Choroid plexus epithelial cell (primary cell): ENCODE data around the gene STAU1.

Experiments
- DNase-seq: peaks from one replicate; pipeline ENCODE4 v3.0.0-alpha.2; 2010; ENCODE audit warnings: low read depth
- H3K4me3 ChIP-seq: 2 replicates; pipeline ENCODE4 v1.5.1; 2011; ENCODE audit warnings: low read depth, mild to moderate bottlenecking, control low read depth, low read length, moderate library complexity
- TF ChIP-seq, protein P1 (sequence below): conservative IDR thresholded peaks from 2 replicates; pipeline ENCODE4 v1.5.1; 2011; ENCODE audit warnings: low read depth, mild to moderate bottlenecking, control low read depth, inconsistent platforms, low read length, moderate library complexity

The STAU1 gene

DNA sequence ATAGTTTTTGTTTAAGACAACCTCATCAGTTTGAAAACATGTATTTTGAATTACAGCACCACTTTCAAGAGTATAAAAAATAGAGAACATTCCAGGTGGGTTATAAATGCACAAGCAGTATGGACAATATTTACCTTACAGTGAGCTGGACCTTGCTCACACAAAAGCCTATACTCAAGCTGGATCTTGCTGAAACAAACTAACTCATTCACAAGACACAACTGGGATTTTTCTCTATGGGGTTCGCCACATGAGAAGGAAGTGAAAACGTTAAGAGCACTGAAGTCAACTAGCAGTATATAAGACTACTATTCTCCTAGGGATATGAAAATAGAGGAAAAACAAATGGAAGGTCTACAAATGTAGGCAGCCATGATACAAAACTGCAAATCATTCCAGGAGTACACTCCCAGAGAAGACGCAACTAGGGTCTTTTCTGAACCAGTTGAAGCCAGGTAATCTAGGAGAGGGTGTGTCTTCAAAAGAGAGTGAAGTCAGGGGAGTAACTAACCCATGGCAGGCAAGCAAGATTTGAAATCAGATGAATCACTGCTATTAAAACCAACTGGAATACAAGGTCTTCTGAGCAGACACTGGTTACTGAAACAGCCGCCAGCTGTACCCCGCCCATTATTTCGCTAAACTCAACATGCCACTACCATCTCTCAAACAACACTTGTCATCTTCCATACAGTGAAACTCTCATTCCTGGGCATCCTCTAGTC, 26.5 kb downstream of the STAU1 start:
- TF ChIP-seq, protein P1, sequence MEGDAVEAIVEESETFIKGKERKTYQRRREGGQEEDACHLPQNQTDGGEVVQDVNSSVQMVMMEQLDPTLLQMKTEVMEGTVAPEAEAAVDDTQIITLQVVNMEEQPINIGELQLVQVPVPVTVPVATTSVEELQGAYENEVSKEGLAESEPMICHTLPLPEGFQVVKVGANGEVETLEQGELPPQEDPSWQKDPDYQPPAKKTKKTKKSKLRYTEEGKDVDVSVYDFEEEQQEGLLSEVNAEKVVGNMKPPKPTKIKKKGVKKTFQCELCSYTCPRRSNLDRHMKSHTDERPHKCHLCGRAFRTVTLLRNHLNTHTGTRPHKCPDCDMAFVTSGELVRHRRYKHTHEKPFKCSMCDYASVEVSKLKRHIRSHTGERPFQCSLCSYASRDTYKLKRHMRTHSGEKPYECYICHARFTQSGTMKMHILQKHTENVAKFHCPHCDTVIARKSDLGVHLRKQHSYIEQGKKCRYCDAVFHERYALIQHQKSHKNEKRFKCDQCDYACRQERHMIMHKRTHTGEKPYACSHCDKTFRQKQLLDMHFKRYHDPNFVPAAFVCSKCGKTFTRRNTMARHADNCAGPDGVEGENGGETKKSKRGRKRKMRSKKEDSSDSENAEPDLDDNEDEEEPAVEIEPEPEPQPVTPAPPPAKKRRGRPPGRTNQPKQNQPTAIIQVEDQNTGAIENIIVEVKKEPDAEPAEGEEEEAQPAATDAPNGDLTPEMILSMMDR: no peak
- H3K4me3 ChIP-seq: no peak overlapping the region
- DNase-seq: no peak

DNA sequence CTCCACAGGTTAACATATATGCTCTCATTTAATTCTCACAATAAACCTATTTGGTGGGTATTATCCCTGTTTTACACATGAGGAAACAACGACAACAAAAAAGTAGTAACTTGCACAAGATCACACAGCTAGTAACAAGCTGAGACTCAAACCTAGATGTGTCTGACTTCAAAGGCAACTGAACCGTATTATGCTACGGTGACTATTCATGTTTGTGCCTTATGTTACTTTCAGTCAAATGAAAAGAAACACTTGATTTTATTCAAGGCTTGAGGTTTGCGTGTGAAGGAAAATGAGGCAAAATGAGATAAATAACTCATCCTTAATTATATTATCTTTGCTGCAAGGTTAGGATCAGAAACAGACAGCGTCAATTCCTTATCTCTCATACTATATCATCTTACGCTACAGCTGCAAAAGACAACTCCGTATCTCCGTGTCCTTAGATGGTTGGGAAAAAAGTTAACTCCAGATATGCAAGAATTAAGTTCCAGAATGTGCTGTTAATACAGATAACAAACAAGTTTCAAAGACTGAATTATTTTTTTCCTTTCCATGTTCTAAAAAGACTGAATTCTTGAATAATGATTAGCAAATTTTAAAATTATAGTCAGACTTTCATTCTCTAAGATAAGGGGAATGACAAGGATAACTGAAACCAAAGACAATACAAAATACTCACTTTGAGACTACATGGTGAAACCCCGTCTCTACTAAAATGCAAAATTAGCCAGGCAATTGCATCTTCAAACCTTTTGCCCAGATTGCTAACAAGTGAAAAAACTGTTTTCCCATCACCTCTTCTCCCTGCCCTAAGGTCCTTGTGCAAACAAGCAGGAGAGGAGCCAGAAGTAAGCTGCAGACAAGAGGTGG, 27.8 kb downstream of the STAU1 start:
- no peak overlapping the region for H3K4me3 ChIP-seq
- TF ChIP-seq, protein P1: no peak
- no peak for DNase-seq

DNA sequence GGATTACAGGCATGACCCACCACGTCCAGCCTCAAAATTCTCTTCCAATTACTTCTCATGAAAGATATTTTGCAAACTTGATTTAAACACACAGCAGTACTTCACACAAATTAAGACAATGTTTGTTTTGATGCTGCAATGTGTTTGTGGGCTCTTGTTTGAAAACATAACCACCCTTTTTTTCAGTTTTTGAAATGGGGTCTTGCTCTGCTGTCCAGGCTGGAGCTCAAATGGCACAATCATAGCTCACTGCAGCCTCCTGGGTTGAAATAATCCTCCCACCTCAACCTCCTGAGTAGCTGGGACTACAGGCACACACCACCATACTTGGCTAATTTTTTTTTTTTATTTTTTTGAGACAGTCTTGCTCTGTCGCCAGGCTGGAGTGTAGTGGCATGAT, 31.0 kb downstream of the STAU1 start:
- TF ChIP-seq, protein P1: no peak
- H3K4me3 ChIP-seq: no peak overlapping the region
- no peak for DNase-seq

DNA sequence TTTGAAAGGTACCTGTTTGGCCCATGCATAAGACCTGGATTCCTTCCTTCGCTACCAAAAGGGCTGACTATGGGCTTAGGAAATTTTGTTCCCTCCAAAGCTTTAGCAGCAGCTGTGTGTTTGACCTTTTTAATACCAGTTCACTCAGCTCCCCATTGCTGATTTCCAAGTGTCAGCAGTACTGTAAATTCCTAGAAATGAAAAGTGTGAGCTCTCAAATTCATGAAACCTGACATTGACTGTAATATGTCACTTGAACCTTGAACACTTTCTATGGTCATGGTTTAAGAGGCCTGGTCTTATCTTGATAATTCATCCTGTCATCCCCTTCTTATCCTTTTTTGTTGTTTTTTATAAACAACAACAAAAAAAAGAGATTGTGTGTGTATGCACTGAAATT, 31.7 kb downstream of the STAU1 start:
- no peak overlapping the region for H3K4me3 ChIP-seq
- TF ChIP-seq, protein P1: no peak

DNA sequence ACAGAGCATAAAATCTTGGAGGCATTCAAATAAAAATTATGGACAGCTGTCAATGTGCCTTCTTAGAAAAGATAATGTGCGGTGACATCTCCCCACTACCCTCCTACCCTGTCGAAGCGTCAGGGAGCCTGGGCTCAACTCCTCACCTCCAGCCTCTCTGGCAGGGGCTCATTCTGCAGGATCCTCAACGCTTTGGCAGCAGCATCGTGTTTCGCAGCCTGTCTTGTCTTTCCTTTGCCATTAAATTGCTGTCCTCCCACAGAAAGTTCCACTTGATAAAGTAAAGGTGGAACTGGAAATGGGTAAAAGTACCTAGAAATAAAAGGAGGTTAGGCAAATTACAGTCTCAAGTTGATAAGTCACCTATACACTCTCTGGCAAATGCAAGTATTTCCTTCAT, 36.7 kb downstream of the STAU1 start:
- DNase-seq: no peak
- H3K4me3 ChIP-seq: no peak overlapping the region
- TF ChIP-seq, protein P1: no peak

More for the DNA sequence above, 31.7 kb downstream of the STAU1 start:
- no peak for DNase-seq

DNA sequence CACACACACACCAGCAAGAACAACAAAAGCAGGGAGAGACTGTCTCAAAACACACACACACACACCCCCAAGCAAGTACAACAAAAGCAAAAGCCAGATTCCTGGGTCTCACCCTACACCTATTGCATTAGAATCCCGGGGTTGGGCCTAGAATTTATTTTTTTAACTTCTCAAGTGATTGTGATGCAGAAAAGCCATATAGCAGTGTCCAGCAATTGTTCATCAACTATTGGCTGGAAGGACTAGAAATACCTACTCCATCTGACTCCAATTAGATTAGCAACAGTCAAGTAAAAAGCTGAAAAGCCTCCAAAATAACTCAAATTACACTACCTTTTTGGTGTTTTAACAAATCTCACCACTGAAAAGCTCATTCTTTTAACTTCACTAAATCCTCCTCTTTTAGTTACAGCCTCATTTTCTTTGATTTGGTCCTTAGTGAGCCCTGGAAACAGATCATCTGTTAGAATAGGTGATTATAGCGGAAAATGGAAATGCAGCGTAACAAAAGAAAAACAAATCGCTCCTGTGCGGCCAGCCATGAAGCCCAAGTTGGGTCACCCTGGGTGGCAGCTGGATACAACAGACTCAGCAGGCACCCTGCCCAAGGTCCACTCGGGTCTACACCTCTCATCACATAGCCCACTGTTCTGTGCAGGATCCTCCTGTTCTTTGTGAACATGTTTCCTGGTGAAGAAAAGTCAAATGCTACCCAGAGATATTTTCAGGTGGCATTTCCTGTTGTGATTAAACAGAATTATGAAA, 38.7 kb downstream of the STAU1 start:
- no peak overlapping the region for H3K4me3 ChIP-seq
- TF ChIP-seq, protein P1: no peak
- DNase-seq: no peak
